ENCODE measurements around the gene CKAP2L. TPM values are rescaled to one million over a fixed set of nuclear protein-coding genes. Genes with fewer than 3 reads are reported as not detected.
A peak's percentile ranks its signal among the peaks of the same experiment; 100 is the strongest.

The CKAP2L gene
- total RNA-seq, 1 experiment from 2014 or later: 22.6 TPM

- no peak for DNase-seq (ENCODE audit: extremely low read depth, low read depth)
Observed at GRCh38 chr2:112767693-112768330, 3.4 kb upstream of the CKAP2L start.

- DNase-seq (ENCODE audit: extremely low read depth, low read depth): no peak
Observed at GRCh38 chr2:112765251-112765650, 842 bp upstream of the CKAP2L start.

- no peak for DNase-seq (ENCODE audit: extremely low read depth, low read depth)
Observed at GRCh38 chr2:112762276-112762675, 2.1 kb downstream of the CKAP2L start.

- no peak for DNase-seq (ENCODE audit: extremely low read depth, low read depth)
Observed at GRCh38 chr2:112760149-112760548, 4.3 kb downstream of the CKAP2L start.

- DNase-seq (ENCODE audit: extremely low read depth, low read depth): no peak
Observed at GRCh38 chr2:112758711-112759110, 5.7 kb downstream of the CKAP2L start.

GRCh38 chr2:112757265-112757664 lies 7.1 kb downstream of the CKAP2L start:
- DNase-seq (ENCODE audit: extremely low read depth, low read depth): no peak

GRCh38 chr2:112756207-112756606 lies 8.2 kb downstream of the CKAP2L start:
- DNase-seq (ENCODE audit: extremely low read depth, low read depth): no peak

GRCh38 chr2:112755444-112755843 lies 9.0 kb downstream of the CKAP2L start:
- DNase-seq (ENCODE audit: extremely low read depth, low read depth): no peak

- no peak for DNase-seq (ENCODE audit: extremely low read depth, low read depth)
Observed at GRCh38 chr2:112754564-112754963, 9.8 kb downstream of the CKAP2L start.

- no peak for DNase-seq (ENCODE audit: extremely low read depth, low read depth)
Observed at GRCh38 chr2:112752667-112753066, 11.7 kb downstream of the CKAP2L start.

GRCh38 chr2:112751451-112752197 lies 12.8 kb downstream of the CKAP2L start:
- no peak for DNase-seq (ENCODE audit: extremely low read depth, low read depth)

GRCh38 chr2:112750560-112750843 lies 13.9 kb downstream of the CKAP2L start:
- DNase-seq (ENCODE audit: extremely low read depth, low read depth): no peak

GRCh38 chr2:112749755-112750559 lies 14.5 kb downstream of the CKAP2L start:
- DNase-seq (ENCODE audit: extremely low read depth, low read depth): peak; percentile 72

- no peak for DNase-seq (ENCODE audit: extremely low read depth, low read depth)
Observed at GRCh38 chr2:112740527-112740926, 23.9 kb downstream of the CKAP2L start.

GRCh38 chr2:112737542-112738232 lies 26.7 kb downstream of the CKAP2L start:
- no peak for DNase-seq (ENCODE audit: extremely low read depth, low read depth)

- DNase-seq (ENCODE audit: extremely low read depth, low read depth): no peak
Observed at GRCh38 chr2:112733871-112734270, 30.5 kb downstream of the CKAP2L start.

GRCh38 chr2:112733456-112733855 lies 31.0 kb downstream of the CKAP2L start:
- DNase-seq (ENCODE audit: extremely low read depth, low read depth): no peak

- DNase-seq (ENCODE audit: extremely low read depth, low read depth): no peak
Observed at GRCh38 chr2:112731479-112731878, 32.9 kb downstream of the CKAP2L start.

GRCh38 chr2:112730791-112731190 lies 33.6 kb downstream of the CKAP2L start:
- DNase-seq (ENCODE audit: extremely low read depth, low read depth): no peak

GRCh38 chr2:112730216-112730615 lies 34.2 kb downstream of the CKAP2L start:
- no peak for DNase-seq (ENCODE audit: extremely low read depth, low read depth)

Data from NCI-H460 (cell line).